ENCODE data around the gene ADAM15.
A peak's percentile ranks its signal among the peaks of the same experiment; 100 is the strongest.

The ADAM15 gene

DNA sequence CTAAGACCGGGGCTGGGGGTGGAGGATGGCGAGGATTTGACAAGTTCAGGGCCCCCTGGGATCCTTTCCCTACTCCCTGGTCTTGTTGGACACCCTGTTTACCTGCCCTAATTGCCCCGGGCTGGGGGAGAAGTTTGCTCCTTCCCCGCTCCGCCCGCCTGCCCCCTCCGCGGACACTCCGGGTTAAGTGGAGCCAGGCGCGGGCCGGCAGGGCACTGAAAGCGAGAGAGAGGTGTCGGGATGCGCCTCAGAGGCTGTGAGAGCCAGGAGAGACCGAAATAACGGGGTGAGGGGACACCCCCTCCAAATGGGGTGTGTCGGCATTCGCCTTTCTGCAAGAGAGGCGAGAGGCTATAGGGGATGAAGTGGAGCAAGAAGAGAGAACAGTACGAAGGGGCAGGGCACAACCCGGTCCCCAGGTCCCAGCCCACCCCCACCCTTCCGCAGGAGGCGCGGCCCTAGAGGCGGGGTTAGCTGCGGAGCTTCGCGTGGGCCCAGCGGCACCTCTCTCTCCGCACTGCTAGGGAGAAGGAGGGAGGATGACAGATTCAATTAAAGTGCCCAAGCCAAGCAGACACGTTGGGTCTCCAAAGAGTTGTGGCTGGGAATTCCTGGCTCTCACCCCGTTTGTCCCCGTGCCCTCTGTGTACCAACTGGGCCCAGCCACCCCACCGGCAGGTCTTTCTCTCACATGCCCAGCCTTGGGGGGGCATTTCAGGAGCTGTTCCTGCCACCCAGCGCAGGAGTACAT is 31.4 kb downstream of the ADAM15 start:
- TF ChIP-seq, protein P1, sequence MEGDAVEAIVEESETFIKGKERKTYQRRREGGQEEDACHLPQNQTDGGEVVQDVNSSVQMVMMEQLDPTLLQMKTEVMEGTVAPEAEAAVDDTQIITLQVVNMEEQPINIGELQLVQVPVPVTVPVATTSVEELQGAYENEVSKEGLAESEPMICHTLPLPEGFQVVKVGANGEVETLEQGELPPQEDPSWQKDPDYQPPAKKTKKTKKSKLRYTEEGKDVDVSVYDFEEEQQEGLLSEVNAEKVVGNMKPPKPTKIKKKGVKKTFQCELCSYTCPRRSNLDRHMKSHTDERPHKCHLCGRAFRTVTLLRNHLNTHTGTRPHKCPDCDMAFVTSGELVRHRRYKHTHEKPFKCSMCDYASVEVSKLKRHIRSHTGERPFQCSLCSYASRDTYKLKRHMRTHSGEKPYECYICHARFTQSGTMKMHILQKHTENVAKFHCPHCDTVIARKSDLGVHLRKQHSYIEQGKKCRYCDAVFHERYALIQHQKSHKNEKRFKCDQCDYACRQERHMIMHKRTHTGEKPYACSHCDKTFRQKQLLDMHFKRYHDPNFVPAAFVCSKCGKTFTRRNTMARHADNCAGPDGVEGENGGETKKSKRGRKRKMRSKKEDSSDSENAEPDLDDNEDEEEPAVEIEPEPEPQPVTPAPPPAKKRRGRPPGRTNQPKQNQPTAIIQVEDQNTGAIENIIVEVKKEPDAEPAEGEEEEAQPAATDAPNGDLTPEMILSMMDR (IDR thresholded peaks at IDR 0.05; ENCODE audit: low read depth, low read length) = no peak
- DNase-seq (ENCODE audit: extremely low read depth, low read depth) = no peak

DNA sequence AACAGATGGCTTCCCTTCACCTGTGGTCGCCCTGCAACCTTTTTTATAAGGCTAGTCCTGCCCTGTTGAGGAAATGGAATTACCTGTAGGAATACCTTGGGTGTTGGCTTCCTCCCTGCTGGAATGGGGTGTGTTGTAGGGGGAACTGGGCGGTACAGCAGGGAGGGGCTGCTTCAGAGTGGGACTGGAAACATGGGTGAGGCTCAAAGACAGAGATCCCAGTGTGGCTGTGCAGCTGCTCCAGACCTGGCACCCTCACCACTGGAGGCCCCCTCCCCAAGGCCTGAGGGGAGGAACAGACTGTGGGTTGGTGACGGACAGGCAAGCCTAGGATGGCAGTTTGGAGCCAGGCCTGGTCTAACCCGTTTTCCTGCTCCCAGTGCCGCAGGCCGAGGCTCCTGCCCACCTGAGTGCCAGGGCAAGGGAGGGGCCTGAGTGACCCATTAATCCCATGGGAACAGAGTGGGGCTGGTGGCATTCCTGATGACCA is 32.0 kb downstream of the ADAM15 start:
- TF ChIP-seq, protein P1 (IDR thresholded peaks at IDR 0.05; ENCODE audit: low read depth, low read length) = no peak
- DNase-seq (ENCODE audit: extremely low read depth, low read depth) = no peak

DNA sequence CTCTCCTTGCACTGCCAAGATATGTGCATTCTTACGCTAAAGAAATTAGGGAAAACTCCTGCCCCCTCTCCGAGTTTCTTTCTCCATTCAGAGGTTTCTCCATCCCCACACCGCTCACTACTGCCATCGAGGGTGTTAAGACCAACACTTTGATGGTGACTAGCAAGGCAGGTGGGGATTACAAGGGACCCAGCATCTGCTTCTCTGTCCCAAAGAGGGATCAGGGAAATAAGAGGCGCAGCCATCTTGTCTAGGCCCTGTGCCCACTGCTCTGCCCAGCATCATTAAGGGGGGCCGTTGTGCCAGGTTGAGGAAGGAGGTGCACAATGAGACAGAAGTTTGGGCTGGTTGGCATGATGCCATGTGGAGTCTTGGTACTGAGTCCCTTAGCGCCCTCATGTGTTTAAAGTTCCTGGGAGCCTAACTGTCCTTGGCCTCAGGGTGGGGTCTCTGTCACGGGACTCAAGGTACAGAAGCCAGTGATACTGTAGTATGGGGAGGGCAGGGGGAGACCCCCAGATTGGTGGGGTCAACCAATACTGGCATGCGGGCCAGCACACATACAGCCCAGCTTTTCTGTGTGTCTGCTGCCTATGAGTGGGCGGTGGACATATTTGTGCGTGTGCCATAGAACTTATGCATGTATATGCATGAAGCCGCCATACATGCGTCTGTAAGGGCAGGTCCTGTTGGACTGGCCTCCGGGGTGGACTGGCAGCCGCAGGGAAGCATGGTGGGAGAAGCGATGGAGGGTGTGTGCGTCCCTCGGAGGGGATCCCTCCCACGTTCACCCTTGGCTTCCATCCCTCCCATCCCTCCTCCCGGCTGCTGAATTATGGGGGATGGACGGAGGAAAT is 33.0 kb downstream of the ADAM15 start:
- TF ChIP-seq, protein P1 (IDR thresholded peaks at IDR 0.05; ENCODE audit: low read depth, low read length) = peak; percentile 14
- no peak for DNase-seq (ENCODE audit: extremely low read depth, low read depth)

DNA sequence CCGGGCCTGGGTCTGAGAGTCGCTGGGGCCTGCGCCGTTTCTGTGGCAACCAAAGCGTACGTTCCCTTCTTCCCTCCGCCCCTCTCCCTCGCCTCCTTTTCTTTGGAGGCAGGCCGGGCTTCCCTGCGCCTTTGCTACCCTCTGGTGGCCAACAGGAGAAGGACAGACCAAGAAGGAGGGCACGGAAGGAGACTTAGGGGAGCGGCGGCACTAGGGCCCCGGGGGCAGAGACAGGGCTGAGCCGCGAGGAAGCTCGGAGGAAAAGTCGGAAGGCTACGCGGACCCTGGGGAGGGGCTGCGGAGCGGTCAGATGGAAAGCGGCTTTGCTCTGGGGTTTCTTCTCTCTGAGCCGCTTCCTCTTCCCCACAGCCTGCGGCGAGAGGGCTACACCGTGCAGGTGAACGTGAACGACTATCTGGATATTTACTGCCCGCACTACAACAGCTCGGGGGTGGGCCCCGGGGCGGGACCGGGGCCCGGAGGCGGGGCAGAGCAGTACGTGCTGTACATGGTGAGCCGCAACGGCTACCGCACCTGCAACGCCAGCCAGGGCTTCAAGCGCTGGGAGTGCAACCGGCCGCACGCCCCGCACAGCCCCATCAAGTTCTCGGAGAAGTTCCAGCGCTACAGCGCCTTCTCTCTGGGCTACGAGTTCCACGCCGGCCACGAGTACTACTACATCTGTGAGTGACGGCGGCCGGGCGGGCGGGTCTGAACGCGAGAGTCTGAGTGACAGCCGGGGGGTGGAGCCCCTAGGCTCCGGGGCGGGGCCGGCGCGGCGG is 33.8 kb downstream of the ADAM15 start:
- peak; percentile 79 for DNase-seq (ENCODE audit: extremely low read depth, low read depth)
- TF ChIP-seq, protein P1 (IDR thresholded peaks at IDR 0.05; ENCODE audit: low read depth, low read length) = peak; percentile 92

DNA sequence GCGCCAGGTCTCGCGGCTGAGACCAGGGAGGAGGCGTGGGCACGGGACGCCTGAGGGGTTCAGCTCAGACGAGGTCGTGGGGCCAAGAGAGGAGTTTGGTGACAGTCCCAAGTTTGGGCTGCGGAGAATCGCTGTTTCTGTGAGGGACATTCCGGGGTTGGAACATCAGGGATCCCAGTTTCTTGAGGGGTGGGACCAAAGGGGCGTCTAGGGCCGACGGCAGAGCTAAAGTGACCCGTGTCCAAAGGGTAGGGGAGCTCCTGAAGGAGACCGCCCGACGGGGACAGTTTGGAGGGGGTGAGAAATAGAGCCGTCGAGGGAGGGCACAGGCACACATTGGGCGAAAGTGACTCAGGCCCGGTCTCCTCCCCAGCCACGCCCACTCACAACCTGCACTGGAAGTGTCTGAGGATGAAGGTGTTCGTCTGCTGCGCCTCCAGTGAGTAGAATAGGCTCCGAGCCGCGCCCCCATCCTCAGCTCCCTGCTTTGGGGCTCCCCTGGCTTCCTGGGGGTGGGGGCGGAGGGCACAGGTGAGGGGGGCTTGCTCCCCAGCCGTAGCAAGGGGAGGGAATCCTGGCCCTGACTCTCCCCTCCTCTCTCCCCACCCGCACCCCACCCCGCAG is 34.5 kb downstream of the ADAM15 start:
- TF ChIP-seq, protein P1 (IDR thresholded peaks at IDR 0.05; ENCODE audit: low read depth, low read length) = no peak
- no peak for DNase-seq (ENCODE audit: extremely low read depth, low read depth)

DNA sequence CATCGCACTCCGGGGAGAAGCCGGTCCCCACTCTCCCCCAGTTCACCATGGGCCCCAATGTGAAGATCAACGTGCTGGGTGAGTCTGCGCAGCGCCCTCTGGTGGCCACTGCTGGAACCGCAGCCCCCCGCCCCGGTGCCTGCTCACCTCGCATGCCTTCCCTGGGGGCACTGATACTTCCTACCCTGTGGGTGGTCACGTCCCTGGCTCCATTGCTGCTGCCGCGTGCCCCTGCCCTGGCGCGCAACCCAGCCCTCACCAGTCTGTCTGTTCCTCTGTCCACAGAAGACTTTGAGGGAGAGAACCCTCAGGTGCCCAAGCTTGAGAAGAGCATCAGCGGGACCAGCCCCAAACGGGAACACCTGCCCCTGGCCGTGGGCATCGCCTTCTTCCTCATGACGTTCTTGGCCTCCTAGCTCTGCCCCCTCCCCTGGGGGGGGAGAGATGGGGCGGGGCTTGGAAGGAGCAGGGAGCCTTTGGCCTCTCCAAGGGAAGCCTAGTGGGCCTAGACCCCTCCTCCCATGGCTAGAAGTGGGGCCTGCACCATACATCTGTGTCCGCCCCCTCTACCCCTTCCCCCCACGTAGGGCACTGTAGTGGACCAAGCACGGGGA is 35.1 kb downstream of the ADAM15 start:
- TF ChIP-seq, protein P1 (IDR thresholded peaks at IDR 0.05; ENCODE audit: low read depth, low read length) = peak; percentile 87
- no peak for DNase-seq (ENCODE audit: extremely low read depth, low read depth)
